H1 (cell line): ENCODE data around the gene SH2D1A. TPM values are rescaled to one million over a fixed set of nuclear protein-coding genes. Genes with fewer than 3 reads are reported as not detected.

Experiments
- CBX8 ChIP-seq: fragments of 300-800, 300-1000 bp; sonication (generic); IDR thresholded peaks from 2 replicates; pipeline ENCODE4 v1.7.1; 2016; ENCODE audit warnings: low read depth, low read length, borderline replicate concordance
- CHD2 ChIP-seq: IDR thresholded peaks from 2 replicates; pipeline ENCODE4 v1.6.1; 2012; ENCODE audit warnings: low read length, improper control_type of control experiment
- JUND ChIP-seq: IDR thresholded peaks from 2 replicates; pipeline ENCODE4 v1.6.1; 2011; ENCODE audit warnings: mild to moderate bottlenecking, improper control_type of control experiment, low read length
- polyA plus RNA-seq, 7 experiments: library from polyadenylated mRNA; depleted of rRNA in 3 of 7; stranded (reverse) in 5 of 7; unstranded in 2 of 7; fragments of >200 nt in 5 of 7; fragments of 200-250 nt in 2 of 7; gene quantifications; 1 replicate in 5 of 7; 2 replicates in 1 of 7; 4 replicates in 1 of 7; pipeline versions ENCODE4 v1.2.1 to v1.2.3, GENCODE V29; 2011 to 2013; ENCODE audit warnings: missing spikeins in 2 of 7, mixed read lengths in 2 of 7
- total RNA-seq: library from RNA; stranded (reverse); fragmentation: NEBNext Ultra II Directional; extraction: Animal tissue kit (Norgen Biotek cat#: 25700); gene quantifications from 2 replicates; pipeline ENCODE4 v1.2.1, GENCODE V29; 2021
- TF ChIP-seq, protein P1 (sequence below): fragments of 300-600 bp; sonication (generic); IDR thresholded peaks from 2 replicates; pipeline ENCODE4 v1.7.1; 2012; ENCODE audit warnings: low read length, moderate library complexity, mild to moderate bottlenecking, inconsistent platforms; ENCODE audit not compliant: insufficient replicate concordance

SH2D1A gene
- total and polyA plus RNA-seq, 2 of the 8 experiments (the other 6 are each of a cell fraction or from before 2014, with no cell fraction given) = not detected

DNA sequence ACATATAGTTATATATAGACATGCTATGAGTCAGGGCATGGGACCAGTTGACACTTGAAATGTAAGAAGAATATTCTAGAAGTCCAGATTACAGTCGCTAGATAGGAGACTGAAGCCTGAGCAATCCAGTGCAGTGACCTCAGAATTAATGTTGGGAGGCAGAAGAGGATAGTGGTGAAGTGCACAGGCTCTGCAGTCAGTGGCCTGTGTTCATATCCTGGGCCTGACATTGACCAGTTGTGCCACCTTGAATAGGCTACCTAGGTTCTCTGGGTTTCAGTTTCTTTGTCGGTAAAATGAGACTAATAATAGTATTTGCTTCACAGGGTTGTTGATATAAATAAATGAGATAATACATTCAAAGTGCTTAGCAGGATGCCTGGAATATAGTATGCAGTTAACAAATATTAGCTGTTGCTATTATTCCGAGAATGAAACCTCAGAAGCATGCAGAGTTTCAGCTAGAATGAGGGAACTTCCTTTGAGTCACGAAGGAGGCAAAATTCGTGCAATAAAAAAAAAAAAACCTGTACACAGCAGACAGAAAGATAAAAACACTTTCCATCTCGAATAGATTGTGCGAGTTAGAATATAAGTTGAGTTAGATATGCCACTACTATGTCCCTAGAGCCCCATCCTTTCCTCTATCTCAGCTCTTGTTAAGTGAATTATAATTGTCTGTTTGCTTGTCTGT, 4.0 kb upstream of the SH2D1A start (continued):
- TF ChIP-seq CBX8 (no peak), CHD2 (no peak), JUND (no peak)
- TF ChIP-seq, protein P1, sequence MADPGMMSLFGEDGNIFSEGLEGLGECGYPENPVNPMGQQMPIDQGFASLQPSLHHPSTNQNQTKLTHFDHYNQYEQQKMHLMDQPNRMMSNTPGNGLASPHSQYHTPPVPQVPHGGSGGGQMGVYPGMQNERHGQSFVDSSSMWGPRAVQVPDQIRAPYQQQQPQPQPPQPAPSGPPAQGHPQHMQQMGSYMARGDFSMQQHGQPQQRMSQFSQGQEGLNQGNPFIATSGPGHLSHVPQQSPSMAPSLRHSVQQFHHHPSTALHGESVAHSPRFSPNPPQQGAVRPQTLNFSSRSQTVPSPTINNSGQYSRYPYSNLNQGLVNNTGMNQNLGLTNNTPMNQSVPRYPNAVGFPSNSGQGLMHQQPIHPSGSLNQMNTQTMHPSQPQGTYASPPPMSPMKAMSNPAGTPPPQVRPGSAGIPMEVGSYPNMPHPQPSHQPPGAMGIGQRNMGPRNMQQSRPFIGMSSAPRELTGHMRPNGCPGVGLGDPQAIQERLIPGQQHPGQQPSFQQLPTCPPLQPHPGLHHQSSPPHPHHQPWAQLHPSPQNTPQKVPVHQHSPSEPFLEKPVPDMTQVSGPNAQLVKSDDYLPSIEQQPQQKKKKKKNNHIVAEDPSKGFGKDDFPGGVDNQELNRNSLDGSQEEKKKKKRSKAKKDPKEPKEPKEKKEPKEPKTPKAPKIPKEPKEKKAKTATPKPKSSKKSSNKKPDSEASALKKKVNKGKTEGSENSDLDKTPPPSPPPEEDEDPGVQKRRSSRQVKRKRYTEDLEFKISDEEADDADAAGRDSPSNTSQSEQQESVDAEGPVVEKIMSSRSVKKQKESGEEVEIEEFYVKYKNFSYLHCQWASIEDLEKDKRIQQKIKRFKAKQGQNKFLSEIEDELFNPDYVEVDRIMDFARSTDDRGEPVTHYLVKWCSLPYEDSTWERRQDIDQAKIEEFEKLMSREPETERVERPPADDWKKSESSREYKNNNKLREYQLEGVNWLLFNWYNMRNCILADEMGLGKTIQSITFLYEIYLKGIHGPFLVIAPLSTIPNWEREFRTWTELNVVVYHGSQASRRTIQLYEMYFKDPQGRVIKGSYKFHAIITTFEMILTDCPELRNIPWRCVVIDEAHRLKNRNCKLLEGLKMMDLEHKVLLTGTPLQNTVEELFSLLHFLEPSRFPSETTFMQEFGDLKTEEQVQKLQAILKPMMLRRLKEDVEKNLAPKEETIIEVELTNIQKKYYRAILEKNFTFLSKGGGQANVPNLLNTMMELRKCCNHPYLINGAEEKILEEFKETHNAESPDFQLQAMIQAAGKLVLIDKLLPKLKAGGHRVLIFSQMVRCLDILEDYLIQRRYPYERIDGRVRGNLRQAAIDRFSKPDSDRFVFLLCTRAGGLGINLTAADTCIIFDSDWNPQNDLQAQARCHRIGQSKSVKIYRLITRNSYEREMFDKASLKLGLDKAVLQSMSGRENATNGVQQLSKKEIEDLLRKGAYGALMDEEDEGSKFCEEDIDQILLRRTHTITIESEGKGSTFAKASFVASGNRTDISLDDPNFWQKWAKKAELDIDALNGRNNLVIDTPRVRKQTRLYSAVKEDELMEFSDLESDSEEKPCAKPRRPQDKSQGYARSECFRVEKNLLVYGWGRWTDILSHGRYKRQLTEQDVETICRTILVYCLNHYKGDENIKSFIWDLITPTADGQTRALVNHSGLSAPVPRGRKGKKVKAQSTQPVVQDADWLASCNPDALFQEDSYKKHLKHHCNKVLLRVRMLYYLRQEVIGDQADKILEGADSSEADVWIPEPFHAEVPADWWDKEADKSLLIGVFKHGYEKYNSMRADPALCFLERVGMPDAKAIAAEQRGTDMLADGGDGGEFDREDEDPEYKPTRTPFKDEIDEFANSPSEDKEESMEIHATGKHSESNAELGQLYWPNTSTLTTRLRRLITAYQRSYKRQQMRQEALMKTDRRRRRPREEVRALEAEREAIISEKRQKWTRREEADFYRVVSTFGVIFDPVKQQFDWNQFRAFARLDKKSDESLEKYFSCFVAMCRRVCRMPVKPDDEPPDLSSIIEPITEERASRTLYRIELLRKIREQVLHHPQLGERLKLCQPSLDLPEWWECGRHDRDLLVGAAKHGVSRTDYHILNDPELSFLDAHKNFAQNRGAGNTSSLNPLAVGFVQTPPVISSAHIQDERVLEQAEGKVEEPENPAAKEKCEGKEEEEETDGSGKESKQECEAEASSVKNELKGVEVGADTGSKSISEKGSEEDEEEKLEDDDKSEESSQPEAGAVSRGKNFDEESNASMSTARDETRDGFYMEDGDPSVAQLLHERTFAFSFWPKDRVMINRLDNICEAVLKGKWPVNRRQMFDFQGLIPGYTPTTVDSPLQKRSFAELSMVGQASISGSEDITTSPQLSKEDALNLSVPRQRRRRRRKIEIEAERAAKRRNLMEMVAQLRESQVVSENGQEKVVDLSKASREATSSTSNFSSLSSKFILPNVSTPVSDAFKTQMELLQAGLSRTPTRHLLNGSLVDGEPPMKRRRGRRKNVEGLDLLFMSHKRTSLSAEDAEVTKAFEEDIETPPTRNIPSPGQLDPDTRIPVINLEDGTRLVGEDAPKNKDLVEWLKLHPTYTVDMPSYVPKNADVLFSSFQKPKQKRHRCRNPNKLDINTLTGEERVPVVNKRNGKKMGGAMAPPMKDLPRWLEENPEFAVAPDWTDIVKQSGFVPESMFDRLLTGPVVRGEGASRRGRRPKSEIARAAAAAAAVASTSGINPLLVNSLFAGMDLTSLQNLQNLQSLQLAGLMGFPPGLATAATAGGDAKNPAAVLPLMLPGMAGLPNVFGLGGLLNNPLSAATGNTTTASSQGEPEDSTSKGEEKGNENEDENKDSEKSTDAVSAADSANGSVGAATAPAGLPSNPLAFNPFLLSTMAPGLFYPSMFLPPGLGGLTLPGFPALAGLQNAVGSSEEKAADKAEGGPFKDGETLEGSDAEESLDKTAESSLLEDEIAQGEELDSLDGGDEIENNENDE = no peak
